Measurements from ENCODE around the gene BPTF. TPM values are rescaled to one million over a fixed set of nuclear protein-coding genes. Genes with fewer than 3 reads are reported as not detected.

BPTF gene
- total and polyA plus RNA-seq, 2 of the 13 experiments (the other 11 are each of a cell fraction or from before 2014, with no cell fraction given) = 43.5 to 66.1 TPM

DNA sequence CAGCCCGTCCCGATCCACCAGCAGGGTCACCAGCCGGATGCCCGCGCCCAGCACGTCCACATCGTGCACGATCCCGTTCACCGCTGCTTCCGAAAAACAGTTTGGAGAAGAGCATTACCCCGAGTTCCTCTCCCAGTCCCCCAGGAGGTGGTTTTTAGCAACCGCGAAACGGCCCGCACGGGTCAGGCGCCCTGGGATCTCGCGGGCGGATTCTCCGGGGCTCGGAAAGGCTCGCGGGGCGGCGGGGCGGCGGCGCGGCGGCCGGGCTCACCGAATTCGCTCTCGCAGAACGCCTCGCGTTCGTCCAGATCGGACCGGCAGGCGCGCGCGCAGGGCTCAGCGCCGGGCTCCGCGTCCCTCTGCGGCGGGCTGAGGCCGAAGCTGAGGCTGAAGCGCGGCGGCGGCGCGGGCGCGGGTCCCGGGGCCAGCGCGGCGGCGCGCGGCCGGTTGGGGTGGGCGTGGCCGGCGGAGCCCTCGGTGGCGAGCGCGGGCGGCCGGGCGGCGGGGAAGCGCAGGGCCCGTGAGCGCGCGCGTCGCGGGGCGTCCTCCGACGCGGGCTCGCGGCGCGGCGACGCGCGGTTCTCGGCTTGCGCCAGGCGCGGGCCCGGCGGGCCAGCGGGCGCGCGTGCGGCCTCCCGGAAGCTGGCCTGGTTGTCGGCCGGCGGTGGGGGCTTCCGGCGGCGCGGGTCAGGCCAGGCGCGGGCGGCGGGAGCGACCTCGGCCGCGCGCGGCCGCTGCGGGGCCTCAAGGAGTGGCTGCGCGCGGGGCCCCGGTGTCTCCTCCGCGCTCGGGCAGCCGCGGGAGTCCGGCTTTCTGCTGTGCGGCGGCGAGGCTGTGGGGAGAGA, 168.1 kb downstream of the BPTF start (continued):
- TF ChIP-seq, protein P1, sequence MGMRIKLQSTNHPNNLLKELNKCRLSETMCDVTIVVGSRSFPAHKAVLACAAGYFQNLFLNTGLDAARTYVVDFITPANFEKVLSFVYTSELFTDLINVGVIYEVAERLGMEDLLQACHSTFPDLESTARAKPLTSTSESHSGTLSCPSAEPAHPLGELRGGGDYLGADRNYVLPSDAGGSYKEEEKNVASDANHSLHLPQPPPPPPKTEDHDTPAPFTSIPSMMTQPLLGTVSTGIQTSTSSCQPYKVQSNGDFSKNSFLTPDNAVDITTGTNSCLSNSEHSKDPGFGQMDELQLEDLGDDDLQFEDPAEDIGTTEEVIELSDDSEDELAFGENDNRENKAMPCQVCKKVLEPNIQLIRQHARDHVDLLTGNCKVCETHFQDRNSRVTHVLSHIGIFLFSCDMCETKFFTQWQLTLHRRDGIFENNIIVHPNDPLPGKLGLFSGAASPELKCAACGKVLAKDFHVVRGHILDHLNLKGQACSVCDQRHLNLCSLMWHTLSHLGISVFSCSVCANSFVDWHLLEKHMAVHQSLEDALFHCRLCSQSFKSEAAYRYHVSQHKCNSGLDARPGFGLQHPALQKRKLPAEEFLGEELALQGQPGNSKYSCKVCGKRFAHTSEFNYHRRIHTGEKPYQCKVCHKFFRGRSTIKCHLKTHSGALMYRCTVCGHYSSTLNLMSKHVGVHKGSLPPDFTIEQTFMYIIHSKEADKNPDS (CRISPR knock-in tag; IDR thresholded peaks at IDR 0.05) = no peak
- TF ChIP-seq HDAC1 (CRISPR knock-in tag; IDR thresholded peaks at IDR 0.05) (peak; percentile 59), ZNF766 (CRISPR knock-in tag; IDR thresholded peaks at IDR 0.05; ENCODE audit: borderline replicate concordance) (no peak), SMARCC2 (IDR thresholded peaks at IDR 0.05) (no peak), ISL2 (CRISPR knock-in tag; IDR thresholded peaks at IDR 0.05) (no peak; the same call in 1 of the 2 replicates), ZSCAN21 (CRISPR knock-in tag; IDR thresholded peaks at IDR 0.05; ENCODE audit: borderline replicate concordance) (peak; percentile 31; the same call in 1 of the 2 replicates), MAFF (IDR thresholded peaks at IDR 0.05; ENCODE audit: low read depth, low read length) (no peak), ATF1 (CRISPR knock-in tag; IDR thresholded peaks at IDR 0.05) (no peak), POLR2G (IDR thresholded peaks at IDR 0.05; ENCODE audit: low read depth, low read length) (peak; percentile 76), CBFB (CRISPR knock-in tag; IDR thresholded peaks at IDR 0.05) (no peak), TBX2 (CRISPR knock-in tag; IDR thresholded peaks at IDR 0.05; ENCODE audit: borderline replicate concordance) (0 out of 2 replicates have a peak, but pooled peaks have one; percentile 44), TMF1 (CRISPR knock-in tag; IDR thresholded peaks at IDR 0.05; ENCODE audit: low read depth) (no peak), ZNF264 (CRISPR knock-in tag; IDR thresholded peaks at IDR 0.05) (no peak), HOXA9 (CRISPR knock-in tag; IDR thresholded peaks at IDR 0.05; ENCODE audit: borderline replicate concordance) (no peak), RORA (CRISPR knock-in tag; IDR thresholded peaks at IDR 0.05) (no peak), ZSCAN31 (CRISPR knock-in tag; IDR thresholded peaks at IDR 0.05; ENCODE audit: low read depth) (0 out of 2 replicates have a peak, but pooled peaks have one; percentile 33), SP5 (CRISPR knock-in tag; IDR thresholded peaks at IDR 0.05; ENCODE audit: borderline replicate concordance, low read depth) (no peak), ZNF768 (CRISPR knock-in tag; IDR thresholded peaks at IDR 0.05) (peak; percentile 68; the same call in 1 of the 2 replicates), ZNF782 (CRISPR knock-in tag; IDR thresholded peaks at IDR 0.05; ENCODE audit: borderline replicate concordance) (no peak), SP1 (IDR thresholded peaks at IDR 0.05) (no peak), SP1 (CRISPR knock-in tag; IDR thresholded peaks at IDR 0.05) (no peak), NAIF1 (CRISPR knock-in tag; IDR thresholded peaks at IDR 0.05; ENCODE audit: borderline replicate concordance) (no peak)
- TF ChIP-seq, protein P2, sequence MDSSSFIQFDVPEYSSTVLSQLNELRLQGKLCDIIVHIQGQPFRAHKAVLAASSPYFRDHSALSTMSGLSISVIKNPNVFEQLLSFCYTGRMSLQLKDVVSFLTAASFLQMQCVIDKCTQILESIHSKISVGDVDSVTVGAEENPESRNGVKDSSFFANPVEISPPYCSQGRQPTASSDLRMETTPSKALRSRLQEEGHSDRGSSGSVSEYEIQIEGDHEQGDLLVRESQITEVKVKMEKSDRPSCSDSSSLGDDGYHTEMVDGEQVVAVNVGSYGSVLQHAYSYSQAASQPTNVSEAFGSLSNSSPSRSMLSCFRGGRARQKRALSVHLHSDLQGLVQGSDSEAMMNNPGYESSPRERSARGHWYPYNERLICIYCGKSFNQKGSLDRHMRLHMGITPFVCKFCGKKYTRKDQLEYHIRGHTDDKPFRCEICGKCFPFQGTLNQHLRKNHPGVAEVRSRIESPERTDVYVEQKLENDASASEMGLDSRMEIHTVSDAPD (CRISPR knock-in tag; IDR thresholded peaks at IDR 0.05) = no peak
- TF ChIP-seq, protein P3, sequence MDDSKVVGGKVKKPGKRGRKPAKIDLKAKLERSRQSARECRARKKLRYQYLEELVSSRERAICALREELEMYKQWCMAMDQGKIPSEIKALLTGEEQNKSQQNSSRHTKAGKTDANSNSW (CRISPR knock-in tag; IDR thresholded peaks at IDR 0.05; ENCODE audit: borderline replicate concordance) = peak; percentile 77; the same call in 1 of the 2 replicates
- TF ChIP-seq, protein P4, sequence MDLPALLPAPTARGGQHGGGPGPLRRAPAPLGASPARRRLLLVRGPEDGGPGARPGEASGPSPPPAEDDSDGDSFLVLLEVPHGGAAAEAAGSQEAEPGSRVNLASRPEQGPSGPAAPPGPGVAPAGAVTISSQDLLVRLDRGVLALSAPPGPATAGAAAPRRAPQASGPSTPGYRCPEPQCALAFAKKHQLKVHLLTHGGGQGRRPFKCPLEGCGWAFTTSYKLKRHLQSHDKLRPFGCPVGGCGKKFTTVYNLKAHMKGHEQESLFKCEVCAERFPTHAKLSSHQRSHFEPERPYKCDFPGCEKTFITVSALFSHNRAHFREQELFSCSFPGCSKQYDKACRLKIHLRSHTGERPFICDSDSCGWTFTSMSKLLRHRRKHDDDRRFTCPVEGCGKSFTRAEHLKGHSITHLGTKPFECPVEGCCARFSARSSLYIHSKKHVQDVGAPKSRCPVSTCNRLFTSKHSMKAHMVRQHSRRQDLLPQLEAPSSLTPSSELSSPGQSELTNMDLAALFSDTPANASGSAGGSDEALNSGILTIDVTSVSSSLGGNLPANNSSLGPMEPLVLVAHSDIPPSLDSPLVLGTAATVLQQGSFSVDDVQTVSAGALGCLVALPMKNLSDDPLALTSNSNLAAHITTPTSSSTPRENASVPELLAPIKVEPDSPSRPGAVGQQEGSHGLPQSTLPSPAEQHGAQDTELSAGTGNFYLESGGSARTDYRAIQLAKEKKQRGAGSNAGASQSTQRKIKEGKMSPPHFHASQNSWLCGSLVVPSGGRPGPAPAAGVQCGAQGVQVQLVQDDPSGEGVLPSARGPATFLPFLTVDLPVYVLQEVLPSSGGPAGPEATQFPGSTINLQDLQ (CRISPR knock-in tag; IDR thresholded peaks at IDR 0.05) = no peak; the same call in 1 of the 2 replicates

Measured in HepG2 (cell line).